AG09319 (cell line): ENCODE results near the gene ABCD1.
"Not testable (repeated sequence)": the region's sequence is repeated elsewhere in the genome, so short reads cannot be mapped to it uniquely, and the experiment has no call there.

Experiments used
- DNase-seq: peaks from one replicate; pipeline ENCODE4 v3.0.0-alpha.2; 2010; ENCODE audit warnings: low read depth; ENCODE audit errors: extremely low read depth
- CTCF ChIP-seq: IDR thresholded peaks from 2 replicates; pipeline ENCODE4 v1.5.1; 2011; ENCODE audit warnings: low read depth, mild to moderate bottlenecking, inconsistent platforms, low read length, moderate library complexity

ABCD1 gene

GRCh38 chrX:153739754-153740486 lies 15.3 kb downstream of the ABCD1 start:
- DNase-seq = no peak
- no peak for TF ChIP-seq CTCF

- no peak for TF ChIP-seq CTCF
Observed at GRCh38 chrX:153740631-153741222, 16.1 kb downstream of the ABCD1 start.

GRCh38 chrX:153741446-153741845 lies 16.8 kb downstream of the ABCD1 start:
- DNase-seq = no peak
- TF ChIP-seq CTCF = no peak

More at GRCh38 chrX:153740631-153741222, 16.1 kb downstream of the ABCD1 start:
- DNase-seq = no peak

- not testable (repeated sequence) for DNase-seq
Observed at GRCh38 chrX:153742111-153742510, 17.5 kb downstream of the ABCD1 start.

GRCh38 chrX:153742796-153743467 lies 18.3 kb downstream of the ABCD1 start:
- DNase-seq = not testable (repeated sequence)

- not testable (repeated sequence) for DNase-seq
Observed at GRCh38 chrX:153743468-153744209, 19.0 kb downstream of the ABCD1 start.

GRCh38 chrX:153744210-153745066 lies 19.8 kb downstream of the ABCD1 start:
- TF ChIP-seq CTCF = peak; percentile 13
- DNase-seq = no peak

GRCh38 chrX:153745067-153745433 lies 20.4 kb downstream of the ABCD1 start:
- not testable (repeated sequence) for DNase-seq

GRCh38 chrX:153746359-153746758 lies 21.7 kb downstream of the ABCD1 start:
- no peak for DNase-seq
- TF ChIP-seq CTCF = no peak

GRCh38 chrX:153746991-153747390 lies 22.3 kb downstream of the ABCD1 start:
- not testable (repeated sequence) for DNase-seq

GRCh38 chrX:153749017-153749416 lies 24.4 kb downstream of the ABCD1 start:
- not testable (repeated sequence) for DNase-seq
